Neural cell (in vitro differentiated cells): ENCODE measurements around the gene F5.

Source experiments
- EP300 ChIP-seq: fragments of 450-650 bp; conservative IDR thresholded peaks from 2 replicates; pipeline ENCODE4 v1.6.1; 2014; ENCODE audit warnings: antibody characterized with exemption, mild to moderate bottlenecking, moderate library complexity; ENCODE audit not compliant: poor library complexity, severe bottlenecking
- EZH2 ChIP-seq: fragments of 200-600, 300-800 bp; shearing (Covaris generic), sonication (generic); IDR thresholded peaks from 2 replicates; pipeline ENCODE4 v1.6.1; 2014; ENCODE audit warnings: antibody characterized with exemption, low read length, borderline replicate concordance, mild to moderate bottlenecking; ENCODE audit not compliant: insufficient read depth, poor library complexity, severe bottlenecking
- MXI1 ChIP-seq: fragments of 450-650 bp; conservative IDR thresholded peaks from 2 replicates; pipeline ENCODE4 v1.6.1; 2014; ENCODE audit warnings: antibody characterized with exemption, mild to moderate bottlenecking; ENCODE audit not compliant: poor library complexity, severe bottlenecking
- POLR2AphosphoS5 ChIP-seq: IDR thresholded peaks from 2 replicates; pipeline ENCODE4 v1.6.1; 2012
- RAD21 ChIP-seq: fragments of 450-650 bp; conservative IDR thresholded peaks from 2 replicates; pipeline ENCODE4 v1.6.1; 2014; ENCODE audit warnings: antibody characterized with exemption, mild to moderate bottlenecking, moderate library complexity
- SMC3 ChIP-seq: fragments of 450-650 bp; conservative IDR thresholded peaks from 2 replicates; pipeline ENCODE4 v1.6.1; 2014; ENCODE audit warnings: antibody characterized with exemption, mild to moderate bottlenecking, moderate library complexity; ENCODE audit not compliant: poor library complexity
- TAF1 ChIP-seq: IDR thresholded peaks from 2 replicates; pipeline ENCODE4 v1.6.1; 2012; ENCODE audit warnings: low read depth
- TF ChIP-seq, protein P1 (sequence below): fragments of 450-650 bp; IDR thresholded peaks from 2 replicates; pipeline ENCODE4 v1.5.1; 2014; ENCODE audit warnings: antibody characterized with exemption, mild to moderate bottlenecking, moderate library complexity; ENCODE audit not compliant: poor library complexity, severe bottlenecking
- TF ChIP-seq, protein P2 (sequence below): IDR thresholded peaks from 2 replicates; pipeline ENCODE4 v1.6.1; 2012; ENCODE audit warnings: borderline replicate concordance

DNA sequence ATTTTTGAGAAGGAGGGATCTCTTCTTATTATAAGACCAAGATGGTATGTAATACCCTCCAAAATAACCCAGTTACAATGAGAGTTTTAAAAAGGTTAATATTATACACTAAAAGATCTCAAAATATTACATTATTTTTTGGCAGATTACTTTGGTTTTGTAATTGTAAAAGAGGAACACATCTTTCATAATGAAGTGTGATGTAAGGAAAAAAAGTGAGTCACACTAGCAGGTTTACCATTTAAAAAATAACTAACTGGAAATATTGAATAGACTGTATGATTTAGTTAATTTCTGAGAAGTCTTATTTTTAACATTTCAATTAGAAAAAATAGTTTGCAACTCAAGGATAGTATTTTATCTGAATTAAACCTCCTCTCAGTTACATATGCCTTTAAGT lies 1.1 kb downstream of the F5 start:
- TF ChIP-seq, protein P1, sequence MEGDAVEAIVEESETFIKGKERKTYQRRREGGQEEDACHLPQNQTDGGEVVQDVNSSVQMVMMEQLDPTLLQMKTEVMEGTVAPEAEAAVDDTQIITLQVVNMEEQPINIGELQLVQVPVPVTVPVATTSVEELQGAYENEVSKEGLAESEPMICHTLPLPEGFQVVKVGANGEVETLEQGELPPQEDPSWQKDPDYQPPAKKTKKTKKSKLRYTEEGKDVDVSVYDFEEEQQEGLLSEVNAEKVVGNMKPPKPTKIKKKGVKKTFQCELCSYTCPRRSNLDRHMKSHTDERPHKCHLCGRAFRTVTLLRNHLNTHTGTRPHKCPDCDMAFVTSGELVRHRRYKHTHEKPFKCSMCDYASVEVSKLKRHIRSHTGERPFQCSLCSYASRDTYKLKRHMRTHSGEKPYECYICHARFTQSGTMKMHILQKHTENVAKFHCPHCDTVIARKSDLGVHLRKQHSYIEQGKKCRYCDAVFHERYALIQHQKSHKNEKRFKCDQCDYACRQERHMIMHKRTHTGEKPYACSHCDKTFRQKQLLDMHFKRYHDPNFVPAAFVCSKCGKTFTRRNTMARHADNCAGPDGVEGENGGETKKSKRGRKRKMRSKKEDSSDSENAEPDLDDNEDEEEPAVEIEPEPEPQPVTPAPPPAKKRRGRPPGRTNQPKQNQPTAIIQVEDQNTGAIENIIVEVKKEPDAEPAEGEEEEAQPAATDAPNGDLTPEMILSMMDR: no peak
- TF ChIP-seq EZH2 (no peak), TAF1 (no peak), SMC3 (no peak), POLR2AphosphoS5 (no peak), EP300 (no peak), RAD21 (no peak), MXI1 (no peak)
- TF ChIP-seq, protein P2, sequence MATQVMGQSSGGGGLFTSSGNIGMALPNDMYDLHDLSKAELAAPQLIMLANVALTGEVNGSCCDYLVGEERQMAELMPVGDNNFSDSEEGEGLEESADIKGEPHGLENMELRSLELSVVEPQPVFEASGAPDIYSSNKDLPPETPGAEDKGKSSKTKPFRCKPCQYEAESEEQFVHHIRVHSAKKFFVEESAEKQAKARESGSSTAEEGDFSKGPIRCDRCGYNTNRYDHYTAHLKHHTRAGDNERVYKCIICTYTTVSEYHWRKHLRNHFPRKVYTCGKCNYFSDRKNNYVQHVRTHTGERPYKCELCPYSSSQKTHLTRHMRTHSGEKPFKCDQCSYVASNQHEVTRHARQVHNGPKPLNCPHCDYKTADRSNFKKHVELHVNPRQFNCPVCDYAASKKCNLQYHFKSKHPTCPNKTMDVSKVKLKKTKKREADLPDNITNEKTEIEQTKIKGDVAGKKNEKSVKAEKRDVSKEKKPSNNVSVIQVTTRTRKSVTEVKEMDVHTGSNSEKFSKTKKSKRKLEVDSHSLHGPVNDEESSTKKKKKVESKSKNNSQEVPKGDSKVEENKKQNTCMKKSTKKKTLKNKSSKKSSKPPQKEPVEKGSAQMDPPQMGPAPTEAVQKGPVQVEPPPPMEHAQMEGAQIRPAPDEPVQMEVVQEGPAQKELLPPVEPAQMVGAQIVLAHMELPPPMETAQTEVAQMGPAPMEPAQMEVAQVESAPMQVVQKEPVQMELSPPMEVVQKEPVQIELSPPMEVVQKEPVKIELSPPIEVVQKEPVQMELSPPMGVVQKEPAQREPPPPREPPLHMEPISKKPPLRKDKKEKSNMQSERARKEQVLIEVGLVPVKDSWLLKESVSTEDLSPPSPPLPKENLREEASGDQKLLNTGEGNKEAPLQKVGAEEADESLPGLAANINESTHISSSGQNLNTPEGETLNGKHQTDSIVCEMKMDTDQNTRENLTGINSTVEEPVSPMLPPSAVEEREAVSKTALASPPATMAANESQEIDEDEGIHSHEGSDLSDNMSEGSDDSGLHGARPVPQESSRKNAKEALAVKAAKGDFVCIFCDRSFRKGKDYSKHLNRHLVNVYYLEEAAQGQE: no peak
